Gastroesophageal sphincter (tissue), 3 donors: ENCODE results near the gene DCTPP1.

ENCODE experiments used
- CTCF ChIP-seq, 4 experiments: fragments of 200-600 bp in 2 of 4; fragments of 450-650 bp in 2 of 4; sonication (generic) in 1 of 4; IDR thresholded peaks; one replicate each; pipeline ENCODE4 v1.5.1; 2017 to 2019; ENCODE audit warnings: antibody characterized with exemption in 4 of 4, mild to moderate bottlenecking in 2 of 4, moderate library complexity in 2 of 4
- EP300 ChIP-seq: sonication (generic); formaldehyde crosslinking; IDR thresholded peaks from one replicate; pipeline ENCODE4 v1.6.1; 2017; ENCODE audit warnings: antibody characterized with exemption, mild to moderate bottlenecking
- POLR2A ChIP-seq, 2 donors: fragments of 450-650 bp; IDR thresholded peaks; one replicate each; pipeline ENCODE4 v1.6.1; 2017; ENCODE audit warnings: antibody characterized with exemption in 2 of 2, mild to moderate bottlenecking in 2 of 2, moderate library complexity in 1 of 2

DNA sequence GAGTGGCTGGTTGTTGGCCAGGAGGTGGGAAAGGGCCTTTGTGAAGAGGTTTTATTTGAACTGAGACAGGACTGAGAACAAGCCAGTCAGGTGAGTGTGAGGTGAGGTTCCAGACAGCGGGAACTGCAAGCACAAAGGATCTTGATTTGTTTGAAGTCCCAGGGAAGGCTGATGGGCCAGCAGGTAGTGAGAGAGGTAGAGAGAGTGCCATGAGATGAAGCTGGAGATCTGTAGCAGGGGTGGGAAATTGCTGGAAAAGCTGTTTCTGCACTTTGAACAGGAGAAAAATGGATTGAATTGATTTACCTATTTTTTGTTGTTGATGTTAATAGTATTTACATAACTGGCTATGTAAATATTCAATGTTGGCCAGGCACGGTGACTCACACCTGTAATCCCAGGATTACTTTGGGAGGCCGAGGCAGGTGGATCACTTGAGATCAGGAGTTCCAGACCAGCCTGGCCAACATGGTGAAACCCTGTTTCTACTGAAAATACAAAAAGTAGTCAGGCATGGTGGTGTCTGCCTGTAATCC is 7.7 kb upstream of the DCTPP1 start:
- no peak for TF ChIP-seq POLR2A (IDR thresholded peaks at IDR 0.05)
- TF ChIP-seq CTCF (IDR thresholded peaks at IDR 0.05) = no peak
- TF ChIP-seq EP300 = no peak
